HG02884 (cell line): ENCODE data around the gene NPLOC4.

Experiments used
- ATAC-seq: cut with Tn5 transposase; IDR thresholded peaks from one replicate; pipeline ENCODE4 v1.9.1; 2021; ENCODE audit warnings: mild to moderate bottlenecking, moderate library complexity; ENCODE audit not compliant: unreplicated experiment

The NPLOC4 gene

DNA sequence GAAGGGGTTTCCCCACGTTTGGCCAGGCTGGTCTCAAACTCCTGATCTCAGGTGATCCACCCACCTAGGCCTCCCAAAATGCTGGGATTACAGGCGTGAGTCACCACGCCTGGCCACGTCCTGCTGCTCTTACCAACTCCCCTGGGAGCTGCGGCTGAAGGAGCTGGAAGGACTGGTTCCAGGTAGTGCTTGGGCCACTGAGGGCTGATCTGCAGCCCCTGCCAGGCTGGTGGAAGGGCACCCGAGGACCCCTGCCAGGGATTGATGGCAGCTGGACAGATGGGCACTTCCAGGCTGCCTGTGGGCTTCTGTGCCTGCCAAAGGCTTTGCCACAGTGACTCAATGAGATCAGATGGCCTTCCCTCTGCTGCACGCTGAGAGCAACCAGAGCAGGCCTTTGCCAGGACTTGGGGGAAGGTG, 27.1 kb upstream of the NPLOC4 start:
- no peak for ATAC-seq

DNA sequence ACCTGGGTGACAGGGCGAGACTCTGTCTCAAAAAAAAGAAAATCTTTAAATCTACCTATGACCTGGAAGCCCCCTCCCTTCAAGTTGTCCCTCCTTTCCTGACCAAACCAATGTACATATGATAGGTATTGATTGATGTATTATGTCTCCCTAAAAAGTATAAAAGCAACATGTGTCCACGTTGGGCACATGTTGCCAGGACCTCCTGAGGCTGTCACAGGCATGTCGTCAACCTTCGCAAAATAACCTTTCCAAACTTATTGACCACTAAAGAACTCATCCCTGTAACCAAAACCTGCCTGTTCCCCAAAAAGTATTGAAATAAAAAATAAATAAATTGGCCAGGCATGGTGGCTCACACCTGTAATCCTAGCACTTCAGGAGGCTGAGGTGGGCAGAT, 25.1 kb upstream of the NPLOC4 start:
- ATAC-seq = no peak

DNA sequence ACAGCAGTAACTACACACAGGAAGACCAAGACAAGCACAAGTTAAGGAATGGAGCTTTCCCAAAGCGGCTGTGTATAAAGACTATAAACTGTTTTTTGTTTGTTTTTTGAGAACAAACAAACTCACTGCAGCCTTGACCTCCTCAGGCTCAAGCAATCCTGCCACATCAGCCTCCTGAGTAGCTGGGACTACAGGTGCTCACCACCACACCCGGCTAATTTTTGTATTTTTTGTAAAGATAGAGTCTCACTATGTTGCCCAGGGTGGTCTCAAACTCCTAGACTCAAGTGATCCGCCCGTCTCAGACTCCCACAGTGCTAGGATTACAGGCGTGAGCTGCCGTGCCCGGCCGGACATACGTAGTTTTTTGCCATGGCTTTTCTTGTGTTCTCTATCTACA, 23.5 kb upstream of the NPLOC4 start:
- no peak for ATAC-seq

DNA sequence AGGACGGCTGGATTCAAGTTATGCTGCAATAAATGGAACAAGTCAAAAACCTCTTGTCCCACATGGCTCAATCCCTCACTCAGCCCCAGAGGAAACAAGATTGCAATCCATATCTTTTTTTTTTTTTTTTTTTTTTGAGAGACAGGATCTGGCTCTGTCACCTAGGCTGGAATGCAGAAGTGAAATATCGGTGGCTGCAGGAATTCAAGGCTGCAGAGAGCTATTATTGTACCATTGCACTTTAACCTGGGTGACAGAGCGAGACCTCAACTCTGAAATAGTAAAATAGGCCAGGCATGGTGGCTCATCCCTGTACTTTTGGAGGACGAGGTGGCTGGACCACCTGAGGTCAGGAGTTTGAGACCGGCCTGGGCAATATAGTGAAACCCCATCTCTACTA, 22.1 kb upstream of the NPLOC4 start:
- ATAC-seq = no peak

DNA sequence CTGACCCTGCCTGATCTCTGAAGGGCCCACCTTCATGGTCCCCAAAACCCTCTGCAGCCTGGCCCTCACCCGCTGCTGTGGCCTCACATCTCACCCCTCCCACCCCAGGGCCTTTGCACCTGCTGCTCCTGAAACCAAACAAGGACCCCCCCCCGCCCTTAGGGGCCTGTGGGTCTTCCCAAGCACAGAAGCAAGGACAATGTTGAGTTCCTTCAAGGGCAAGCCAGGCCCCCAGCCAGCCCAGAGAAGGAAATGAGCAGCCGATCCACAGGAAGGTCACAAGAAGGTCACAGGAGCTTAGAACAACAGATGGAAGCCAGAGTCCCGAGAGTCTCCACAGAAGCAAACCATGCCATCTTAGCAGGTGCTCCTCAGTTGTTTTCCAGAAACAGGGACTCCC, 19.9 kb upstream of the NPLOC4 start:
- no peak for ATAC-seq

DNA sequence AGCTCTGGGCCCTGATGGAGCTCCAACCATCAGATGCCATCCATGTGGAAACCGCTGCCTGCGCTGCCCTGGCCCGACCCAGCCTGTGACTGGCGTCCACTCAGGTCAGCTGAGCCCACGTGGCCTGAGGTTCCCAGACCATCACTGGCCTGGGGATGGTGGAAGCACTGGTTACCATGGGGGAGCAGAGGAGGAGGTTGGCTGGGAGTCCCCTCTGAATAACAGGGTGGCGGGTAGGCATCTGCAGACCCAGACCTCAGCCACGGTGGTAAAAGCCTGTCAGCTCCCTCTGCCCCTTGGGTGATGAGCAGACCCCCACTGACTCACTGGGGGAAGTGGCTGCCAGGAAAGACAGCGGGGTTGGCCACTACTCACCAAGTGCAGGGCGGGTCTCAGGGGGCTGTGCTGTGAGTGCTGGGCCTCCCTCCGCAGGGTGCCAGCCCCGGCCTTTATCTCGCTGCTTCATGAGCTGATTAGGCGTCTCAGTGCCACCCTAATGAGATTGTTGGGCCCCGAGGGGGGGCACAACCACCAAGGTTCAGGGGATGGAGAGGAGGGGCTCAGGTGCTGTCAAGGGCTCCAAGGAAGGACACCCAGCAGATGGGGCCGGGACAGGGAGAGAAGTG, 19.3 kb upstream of the NPLOC4 start, which contains the start of gene PDE6G:
Gene PDE6G, minus strand, starts transcription at position 425 of the 626 bp plus-strand sequence. CDS start 3,237 bp downstream, outside the sequence.
- no peak for ATAC-seq

DNA sequence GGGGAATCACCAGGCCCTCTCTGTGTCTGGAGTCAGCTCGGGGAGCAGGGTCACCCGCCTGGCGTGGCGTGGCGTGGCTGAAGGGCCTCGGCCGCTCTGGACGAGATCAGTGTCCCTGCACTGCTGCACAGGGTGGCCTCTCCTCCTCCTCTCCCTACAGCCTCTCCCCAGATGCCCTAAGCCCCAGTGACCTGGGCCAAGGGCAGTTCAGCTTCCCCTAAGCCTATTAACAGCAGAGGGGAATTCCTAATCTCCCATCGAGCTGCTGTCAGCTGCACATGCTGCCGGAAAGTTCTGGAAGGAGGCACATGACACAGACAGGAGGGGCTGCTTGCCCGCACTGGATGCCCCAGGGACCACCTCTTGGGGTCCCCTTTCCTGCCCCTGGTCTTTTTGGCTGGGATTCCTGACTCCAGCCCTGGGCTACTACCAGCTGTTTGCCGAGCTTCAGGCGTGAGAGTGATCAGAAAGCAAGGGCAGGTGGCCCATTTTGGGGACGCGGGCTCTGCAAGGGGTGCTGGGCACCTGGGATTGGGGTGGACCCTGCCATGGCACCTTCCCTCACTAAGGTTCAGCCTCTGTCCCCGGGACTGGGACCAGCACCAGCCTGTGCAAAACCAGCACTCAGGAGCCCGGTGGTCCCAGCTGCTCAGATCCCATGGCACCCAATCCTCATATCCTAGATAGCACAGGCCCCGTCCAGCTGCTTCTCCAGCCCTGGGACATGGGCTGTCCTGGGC, 18.6 kb upstream of the NPLOC4 start:
- ATAC-seq = no peak

DNA sequence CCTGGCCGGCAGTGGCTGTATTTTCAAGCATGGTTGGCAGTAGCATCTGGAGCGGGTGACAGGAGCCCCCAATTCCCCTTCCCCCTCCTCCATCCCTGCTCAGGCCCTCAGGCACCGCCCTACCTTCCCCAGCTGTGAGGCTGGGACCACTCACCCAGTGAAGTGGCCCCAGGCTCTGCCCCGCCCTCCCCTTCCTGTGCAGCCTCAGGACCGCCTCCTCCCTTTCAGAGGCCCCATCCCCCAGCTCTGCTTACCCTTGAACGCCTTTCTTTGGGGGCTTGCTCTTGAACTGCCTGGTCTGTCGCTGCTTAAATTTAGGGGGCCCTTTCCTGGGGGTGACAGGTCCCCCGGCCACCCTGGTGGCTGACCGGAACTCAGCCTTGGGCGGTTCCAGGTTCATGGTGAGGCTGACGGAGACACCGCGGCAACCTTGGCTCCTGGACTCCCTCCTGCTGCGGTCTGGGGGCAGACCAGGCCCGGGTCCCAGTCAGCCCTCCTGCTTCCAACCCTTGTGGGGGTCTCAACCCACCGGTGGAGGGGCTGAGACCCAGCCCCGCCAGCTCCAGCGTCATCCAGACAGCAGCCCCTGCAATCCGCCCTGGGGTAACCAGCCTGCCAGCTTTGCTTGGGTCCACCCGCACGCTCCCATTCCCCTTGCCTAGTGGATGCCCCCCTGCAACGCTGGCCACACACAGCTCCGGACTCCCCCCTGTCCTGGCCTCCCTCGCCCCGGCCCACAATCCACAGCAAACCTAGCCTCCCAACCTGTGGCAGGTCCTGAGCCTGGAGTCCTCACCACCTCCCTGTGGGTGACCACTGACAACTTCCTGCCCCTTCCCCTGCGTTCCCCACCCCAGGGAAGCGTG, 16.2 kb upstream of the NPLOC4 start:
- ATAC-seq = no peak

DNA sequence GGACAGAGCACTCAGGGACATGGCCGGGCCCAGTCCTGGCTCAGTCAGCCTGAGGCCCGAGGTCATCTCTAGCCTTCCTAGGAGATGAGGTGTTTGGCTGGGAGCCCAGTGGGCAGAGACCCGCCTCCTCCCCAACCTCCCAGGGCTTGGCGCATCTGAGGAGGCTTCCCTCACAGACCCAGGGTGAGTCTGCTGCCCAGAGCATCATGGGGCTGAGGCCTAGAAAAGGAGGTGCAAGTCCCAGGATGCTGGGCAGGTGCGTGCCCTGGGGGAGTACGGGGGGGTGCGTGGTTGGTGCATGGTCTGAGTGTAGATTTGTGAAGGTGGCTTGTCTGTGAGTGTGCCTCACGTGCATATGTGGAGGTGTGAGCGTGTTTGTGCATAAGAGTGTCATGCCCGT, 14.8 kb upstream of the NPLOC4 start:
- ATAC-seq = no peak

DNA sequence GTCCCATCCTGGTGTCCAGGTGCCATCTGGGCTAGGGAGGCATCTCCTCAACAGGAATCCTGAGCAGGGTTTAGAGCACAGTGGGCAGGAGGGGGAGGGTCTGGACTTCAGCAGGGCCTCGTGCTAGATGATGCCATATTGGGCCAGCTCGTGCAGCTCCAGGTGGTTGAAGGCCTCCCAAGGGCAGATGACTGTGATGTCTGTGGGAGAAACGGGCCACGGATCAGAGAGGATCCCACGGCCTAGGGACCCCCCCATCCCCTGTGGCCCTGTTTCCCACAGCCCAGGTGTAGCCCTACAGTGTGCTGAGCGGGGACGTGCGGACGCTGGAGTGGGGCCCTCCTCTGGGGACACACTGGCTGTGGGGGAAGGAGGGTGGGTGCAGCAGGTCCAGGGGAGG, 14.0 kb upstream of the NPLOC4 start:
- ATAC-seq = no peak

DNA sequence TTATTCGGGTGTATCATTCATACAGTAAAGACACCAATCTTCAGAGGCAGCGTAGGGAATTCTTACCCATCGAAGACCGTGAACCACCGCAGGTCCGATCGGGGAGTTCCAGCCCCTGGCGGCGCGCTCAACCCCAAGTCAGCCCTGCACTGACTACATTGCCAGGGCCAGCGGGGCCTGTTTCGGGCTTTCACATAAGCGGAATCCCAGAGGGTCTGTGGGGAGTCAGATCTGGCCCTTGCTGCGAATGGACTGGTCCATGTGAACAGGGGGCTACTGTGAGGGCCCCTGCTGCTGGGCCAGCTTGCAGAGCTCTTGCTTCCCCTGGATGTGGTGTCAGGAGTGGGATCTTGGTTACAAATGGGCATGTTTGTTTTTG, 11.8 kb upstream of the NPLOC4 start:
- ATAC-seq = no peak

DNA sequence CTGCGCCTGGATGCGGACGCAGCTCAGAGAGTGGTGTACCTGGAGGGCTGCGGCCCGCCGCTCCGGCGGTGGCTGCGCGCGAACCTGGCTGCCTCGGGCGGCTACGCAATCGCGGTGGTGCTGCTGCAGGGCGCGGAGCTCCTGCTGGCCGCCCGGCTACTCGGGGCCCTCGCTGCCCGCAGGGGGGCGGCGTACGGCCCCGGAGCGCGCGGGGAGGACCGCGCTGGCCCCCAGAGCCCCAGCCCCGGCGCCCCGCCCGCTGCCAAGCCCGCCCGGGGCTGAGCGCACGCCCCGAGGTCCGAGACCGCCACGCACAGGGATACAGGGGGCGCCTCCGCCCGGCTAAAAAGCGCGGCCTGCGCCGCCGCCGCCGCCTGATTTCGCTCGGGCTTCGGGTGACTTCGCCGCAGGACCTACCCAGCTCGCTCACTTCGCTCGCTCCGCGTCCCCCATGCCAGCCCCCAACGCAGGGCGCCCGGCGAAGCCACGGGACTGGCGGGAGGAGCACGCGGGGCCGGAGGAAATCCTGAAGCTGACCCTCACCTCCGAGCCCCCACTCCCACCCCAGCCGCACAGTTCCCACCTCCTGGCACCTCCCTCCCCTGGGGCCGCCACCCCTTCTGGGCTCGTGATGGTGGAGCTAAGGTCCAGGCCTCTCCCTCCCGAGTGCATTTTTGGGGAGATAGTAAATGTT, 11.2 kb upstream of the NPLOC4 start:
- no peak for ATAC-seq

DNA sequence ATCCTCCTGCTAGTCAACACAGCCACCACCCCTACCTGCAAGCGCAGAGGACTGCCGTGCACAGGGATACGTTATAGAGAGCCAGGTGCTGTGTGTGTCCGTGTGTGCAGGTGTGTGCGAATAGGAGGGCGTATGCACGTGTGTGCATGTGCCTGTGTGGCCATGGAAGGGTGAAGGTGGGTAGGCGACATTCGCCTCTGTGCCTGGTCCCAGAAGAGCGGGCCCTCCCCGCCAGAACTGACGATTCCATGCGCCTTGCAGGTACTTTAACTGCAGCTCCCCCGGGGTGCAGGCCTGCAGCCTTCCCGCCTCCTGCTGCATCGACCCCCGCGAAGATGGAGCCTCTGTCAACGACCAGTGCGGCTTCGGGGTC, 10.7 kb upstream of the NPLOC4 start:
- ATAC-seq = no peak

DNA sequence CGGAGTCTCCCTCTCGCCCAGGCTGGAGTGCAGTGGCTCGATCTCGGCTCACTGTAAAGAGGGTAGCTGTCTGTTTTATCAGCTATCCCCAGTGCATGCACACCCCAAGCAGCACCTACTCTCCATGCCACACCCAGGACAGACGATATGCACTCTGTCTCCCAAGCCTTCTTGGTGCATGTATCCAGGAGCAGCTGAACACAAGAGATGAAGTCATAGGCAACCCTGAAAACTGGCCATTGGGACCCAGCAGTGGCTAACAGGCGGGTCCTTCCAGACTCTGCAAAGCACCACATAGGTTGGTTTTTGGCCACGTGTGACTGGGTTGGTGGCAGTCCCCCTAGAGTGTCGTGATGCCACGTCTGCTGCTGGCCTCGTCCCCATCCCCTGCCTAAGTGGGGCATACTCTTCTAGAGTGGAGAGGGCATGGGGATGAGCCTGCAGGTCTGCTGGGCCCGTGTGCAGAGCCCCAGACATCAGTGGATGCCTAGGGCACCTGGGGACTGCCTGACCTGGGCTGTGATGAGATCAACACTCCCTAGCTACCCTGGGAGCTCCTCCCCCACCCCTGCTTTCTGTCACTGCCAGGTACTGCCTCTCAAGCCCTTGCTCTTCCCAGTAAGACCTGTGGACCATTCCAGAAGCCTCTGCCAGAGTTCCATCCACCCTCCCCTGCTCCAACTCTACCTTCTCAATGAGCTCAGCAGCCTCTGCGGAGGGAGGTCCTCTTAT, 10.1 kb upstream of the NPLOC4 start:
- ATAC-seq = no peak

DNA sequence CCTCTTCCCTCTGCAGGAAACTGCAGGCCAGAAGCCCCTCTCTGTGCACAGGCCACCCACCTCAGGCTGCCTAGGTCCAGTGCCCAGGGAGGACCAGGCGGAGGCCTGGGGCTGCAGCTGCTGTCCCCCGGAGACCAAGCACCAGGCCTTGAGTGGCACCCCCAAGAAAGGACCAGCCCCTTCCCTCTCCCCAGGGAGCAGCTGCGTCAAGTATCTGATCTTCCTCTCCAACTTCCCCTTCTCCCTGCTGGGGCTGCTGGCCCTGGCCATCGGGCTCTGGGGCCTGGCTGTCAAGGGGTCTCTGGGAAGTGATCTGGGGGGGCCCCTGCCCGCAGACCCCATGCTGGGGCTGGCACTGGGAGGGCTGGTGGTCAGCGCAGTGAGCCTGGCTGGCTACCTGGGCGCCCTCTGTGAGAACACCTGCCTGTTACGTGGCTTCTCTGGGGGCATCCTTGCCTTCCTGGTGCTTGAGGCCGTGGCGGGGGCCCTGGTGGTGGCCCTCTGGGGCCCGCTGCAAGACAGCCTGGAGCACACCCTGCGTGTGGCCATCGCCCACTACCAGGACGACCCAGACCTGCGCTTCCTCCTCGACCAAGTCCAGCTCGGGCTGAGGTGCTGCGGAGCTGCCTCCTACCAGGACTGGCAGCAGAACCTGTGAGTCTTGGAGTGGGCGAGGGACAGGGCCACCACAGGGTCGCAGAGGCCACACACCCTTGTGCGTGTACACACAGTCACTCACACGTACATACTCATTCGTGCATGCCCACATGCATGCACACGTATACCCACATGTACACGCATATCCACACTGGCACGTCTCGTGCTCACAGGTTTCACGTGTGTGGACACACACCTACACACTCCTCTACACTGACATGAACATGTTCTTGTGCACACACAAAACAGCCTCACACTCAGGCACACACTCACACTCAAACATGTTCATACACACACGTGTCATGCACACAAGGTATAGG, 8.4 kb upstream of the NPLOC4 start:
- ATAC-seq = no peak

DNA sequence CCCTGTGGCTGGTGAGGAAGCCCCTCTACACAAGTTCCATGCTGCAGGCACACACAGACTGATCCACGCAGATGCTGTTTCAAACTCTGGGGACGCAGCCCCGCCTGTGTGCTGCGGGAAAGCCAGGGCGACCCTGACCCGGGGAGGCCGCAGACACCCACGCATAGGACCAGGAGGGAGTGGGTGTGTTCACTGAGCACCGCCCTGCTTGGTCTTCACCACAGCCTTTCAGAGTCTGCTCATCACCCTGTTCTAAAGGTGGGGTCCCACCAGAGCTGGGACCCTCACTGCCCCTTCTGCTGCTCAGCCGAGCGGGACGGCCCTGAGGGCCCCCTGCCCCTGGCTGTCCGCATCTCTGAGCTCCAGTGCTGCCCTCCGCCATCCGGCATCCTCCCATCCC, 7.6 kb upstream of the NPLOC4 start:
- ATAC-seq = no peak

DNA sequence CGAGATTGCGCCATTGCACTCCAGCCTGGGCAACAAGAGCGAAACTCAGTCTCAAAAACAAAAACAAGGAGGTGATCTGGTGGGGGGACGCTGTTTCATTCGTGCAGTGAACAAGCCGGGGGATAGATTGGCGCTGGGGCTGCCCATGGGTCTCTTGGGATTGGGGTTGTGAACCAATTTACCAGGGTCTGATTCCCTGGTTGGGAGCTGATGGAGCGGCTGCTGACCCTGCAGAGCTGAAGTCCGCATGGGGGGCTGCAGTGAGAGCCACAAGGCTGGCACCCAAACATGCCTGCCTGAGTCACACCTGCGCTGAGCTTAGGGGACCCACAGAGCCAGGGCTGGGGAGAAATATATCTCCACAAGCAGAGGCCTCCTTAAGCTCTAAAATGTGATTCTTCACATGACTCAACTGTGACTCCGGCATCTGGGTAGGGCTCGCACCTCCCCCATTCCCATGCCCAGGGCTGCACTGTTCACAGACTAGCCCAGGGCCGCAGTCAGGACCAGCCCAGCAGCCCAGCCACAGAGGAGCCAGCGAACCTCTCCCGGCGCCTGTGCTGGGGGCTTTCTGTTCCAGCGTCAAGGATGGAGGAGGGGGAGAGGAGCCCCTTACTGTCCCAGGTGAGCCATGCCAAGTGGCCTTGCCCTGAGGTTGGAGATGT, 5.0 kb upstream of the NPLOC4 start:
- ATAC-seq = no peak

DNA sequence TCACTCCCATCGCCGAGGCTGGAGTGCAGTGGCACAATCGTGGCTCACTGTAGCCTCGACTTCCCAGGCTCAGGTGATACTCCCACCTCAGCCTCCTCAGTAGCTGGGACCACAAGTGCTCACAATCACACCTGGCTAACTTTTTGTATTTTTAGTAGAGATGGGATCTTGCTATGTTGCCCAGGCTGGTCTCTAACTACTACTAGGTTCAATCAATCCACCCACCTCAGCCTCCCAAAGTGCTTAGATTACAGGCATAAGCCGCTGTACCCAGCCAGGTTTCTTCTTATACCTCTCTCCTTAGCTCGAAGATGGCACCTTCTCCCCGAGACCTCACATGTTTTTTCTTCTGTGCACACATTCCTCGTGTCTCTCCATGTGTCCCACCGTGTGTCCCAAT, 3.1 kb upstream of the NPLOC4 start:
- no peak for ATAC-seq

DNA sequence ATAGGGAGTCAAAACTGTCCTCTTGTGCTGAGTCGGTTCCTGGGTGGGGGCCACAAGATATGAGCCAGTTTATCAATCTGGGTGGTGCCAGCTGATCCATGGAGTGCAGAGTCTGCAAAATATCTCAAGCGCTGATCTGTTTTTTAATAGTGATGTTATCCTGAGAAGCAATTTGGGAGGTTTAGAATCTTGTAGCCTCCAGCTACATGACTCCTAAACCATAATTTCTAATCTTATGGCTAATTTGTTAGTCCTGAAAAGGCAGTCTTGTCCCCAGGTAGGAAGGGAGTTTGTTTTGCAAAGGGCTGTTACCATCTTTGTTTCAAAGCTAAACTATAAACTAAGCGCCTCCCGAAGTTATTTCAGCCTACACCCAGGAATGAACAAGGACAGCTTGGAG, 1.8 kb upstream of the NPLOC4 start:
- no peak for ATAC-seq
